Fibroblast of peridontal ligament (primary cell): ENCODE measurements around the gene CD244.
"Not testable (repeated sequence)": the region's sequence is repeated elsewhere in the genome, so short reads cannot be mapped to it uniquely, and the experiment has no call there.

ENCODE experiments used
- DNase-seq: peaks from one replicate; pipeline ENCODE4 v3.0.0-alpha.2; 2010; ENCODE audit errors: extremely low read depth

The CD244 gene

GRCh38 chr1:160879056-160879455, 16.4 kb upstream of the CD244 start:
- no peak for DNase-seq

GRCh38 chr1:160877221-160877620, 14.5 kb upstream of the CD244 start:
- no peak for DNase-seq

GRCh38 chr1:160876311-160876710, 13.6 kb upstream of the CD244 start:
- no peak for DNase-seq

DNA sequence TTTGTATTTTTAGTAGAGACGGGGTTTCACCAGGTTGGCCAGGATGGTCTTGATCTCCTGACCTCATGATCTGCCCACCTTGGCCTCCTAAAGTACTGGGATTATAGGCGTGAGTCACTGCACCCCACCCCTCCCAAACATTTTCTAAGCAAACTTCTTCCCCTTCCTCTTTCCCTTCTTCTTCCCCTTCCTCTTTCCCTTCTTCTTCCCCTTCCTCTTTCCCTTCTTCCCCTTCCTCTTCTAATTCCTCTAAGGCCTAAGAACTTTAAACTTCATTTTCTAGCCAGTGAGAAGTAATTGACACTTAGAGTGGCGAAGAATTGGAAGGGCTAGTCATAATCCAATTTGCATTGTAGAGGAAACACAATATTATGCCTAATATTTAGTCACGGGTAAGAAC, 12.9 kb upstream of the CD244 start:
- DNase-seq: not testable (repeated sequence)

- no peak for DNase-seq
These were observed 12.2 kb upstream of the CD244 start for GRCh38 chr1:160874935-160875334.

DNA sequence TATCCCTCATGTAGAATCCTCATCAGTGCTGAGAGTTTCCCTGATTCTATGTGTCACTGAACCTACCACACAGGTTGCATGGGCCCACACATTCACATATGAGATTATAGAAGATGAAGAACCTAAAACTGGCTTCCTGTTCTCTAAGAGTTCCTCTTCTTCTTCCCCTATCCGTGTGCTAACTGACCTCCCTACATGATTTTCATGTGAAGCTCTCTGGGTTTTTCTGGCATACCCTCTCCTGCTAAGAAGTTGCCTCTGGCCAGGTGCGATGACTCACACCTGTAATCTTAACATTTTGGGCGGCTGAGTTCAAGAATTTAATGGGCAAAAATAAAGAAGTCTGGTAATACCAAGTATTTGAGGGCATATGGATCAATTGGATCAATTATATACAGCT, 5.5 kb upstream of the CD244 start:
- no peak for DNase-seq

- DNase-seq: not testable (repeated sequence)
These were observed 5.0 kb upstream of the CD244 start for GRCh38 chr1:160867651-160868050.

GRCh38 chr1:160866695-160867260, 4.1 kb upstream of the CD244 start:
- DNase-seq: no peak

GRCh38 chr1:160866001-160866694, 3.5 kb upstream of the CD244 start:
- no peak for DNase-seq

- no peak for DNase-seq
These were observed 2.6 kb upstream of the CD244 start for GRCh38 chr1:160865337-160865736.

DNA sequence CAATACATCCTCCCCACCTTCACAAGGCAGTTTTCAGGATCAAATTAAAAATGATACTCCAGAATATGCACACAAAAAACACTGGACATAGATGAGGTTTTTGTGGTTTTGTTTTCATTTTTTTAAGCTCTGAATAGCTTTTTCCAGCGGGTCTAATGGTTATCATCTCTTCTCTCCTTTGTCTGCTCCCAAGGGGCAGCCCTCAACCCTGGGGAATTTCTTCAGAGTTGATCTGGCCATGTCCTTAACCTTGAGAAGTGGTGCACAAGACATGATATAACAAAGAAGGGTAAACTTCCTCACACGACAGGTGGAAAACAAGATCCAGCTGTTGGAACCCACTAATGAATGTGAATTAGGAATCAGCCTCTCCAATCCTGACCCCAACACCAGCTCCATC, 1.5 kb upstream of the CD244 start:
- no peak for DNase-seq

GRCh38 chr1:160863774-160864131, 1.1 kb upstream of the CD244 start:
- DNase-seq: no peak

GRCh38 chr1:160863061-160863773, 530 bp upstream of the CD244 start:
- no peak for DNase-seq

DNA sequence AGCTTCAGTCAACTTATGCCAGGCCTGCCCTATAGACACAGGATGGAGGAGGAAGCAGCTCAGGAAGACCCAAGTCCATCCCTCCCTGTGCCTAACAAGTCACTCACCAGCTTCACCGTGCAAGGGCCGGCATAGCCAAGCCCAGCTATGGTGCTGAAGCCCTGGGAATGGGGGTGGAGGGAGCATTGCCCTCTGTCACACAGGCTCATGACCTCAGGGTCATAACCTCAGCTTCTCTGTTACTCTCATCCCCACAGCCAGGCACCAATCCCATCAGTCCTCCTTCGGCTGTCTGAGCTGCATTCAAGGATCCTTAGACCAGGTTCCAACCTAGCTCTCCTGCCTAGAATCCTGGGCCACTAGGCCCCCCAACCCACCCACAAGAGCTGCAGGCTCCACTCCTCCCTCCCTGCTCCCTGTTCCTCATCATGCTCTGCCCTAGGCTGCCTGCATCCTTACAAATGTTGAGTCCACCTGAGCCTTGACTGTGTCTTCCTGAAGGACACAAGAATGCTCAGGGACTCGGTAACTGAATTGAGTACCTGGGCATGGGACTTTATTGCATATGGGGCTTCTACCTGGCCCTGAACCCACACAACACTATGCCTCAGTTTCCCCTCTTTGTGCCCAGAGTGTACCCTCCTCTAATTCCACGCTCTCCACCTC, 1.7 kb downstream of the CD244 start:
- no peak for DNase-seq

DNA sequence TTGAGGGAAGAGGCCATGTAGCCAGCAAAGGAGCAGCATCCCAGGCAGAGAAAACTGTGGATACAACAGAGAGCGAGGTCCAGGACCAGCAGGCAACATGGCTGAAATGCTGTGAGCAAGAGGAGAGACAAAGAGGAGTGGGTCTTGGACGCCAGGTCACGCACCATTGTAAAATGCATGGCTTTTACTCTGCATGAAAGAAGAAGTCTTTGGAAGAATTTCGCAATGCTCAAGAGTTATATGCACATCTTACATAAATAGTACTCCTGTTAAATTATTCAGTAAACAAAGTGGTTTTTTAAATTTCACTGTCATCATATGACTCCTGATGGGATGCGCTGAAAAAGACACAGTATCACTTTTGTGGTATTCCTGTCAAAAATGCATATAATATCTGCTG, 3.5 kb downstream of the CD244 start:
- no peak for DNase-seq

- DNase-seq: no peak
These were observed 4.2 kb downstream of the CD244 start for GRCh38 chr1:160858507-160858906.

GRCh38 chr1:160858097-160858496, 4.6 kb downstream of the CD244 start:
- DNase-seq: no peak

GRCh38 chr1:160855181-160855981, 7.3 kb downstream of the CD244 start:
- DNase-seq: no peak

DNA sequence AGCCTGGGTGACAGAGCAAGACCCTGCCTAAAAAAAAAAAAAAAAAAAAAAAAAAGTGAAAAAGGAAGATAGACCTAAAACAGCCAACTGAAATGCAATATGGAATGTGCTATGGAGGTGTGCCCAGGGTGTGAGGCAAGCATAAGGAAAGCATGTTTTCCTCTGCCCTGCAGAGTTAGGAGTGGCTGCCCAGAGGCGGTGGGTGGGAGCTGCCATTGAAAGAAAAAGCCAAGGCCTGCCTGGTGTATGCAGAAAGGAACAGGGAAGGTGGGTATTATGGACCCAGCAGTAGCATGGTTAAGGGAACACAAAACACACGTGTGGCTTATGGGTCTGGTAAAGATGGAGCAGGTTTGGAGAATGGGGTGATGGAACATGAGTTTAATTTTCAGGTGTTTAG, 8.9 kb downstream of the CD244 start:
- DNase-seq: no peak

- DNase-seq: no peak
These were observed 9.7 kb downstream of the CD244 start for GRCh38 chr1:160853014-160853413.

GRCh38 chr1:160850993-160851392, 11.7 kb downstream of the CD244 start:
- no peak for DNase-seq

DNA sequence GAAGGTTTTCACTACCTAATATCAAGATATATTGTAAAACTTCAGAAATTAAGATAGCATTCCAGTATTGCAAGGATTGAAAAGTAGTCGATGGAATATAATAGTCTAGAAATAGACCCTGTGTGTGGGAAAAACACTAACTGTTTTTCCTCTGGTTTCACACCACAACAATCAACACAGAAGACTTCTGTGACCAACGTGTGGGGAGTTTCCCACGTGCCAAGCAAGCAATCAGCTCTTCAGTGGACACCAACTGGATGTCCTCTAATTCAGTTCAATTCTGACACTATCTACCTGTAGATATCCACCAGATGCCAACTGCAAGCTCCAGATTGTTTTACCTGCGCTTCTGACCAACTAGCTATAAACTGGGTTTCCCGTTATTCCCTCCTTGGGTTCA, 12.1 kb downstream of the CD244 start:
- DNase-seq: no peak
